ENCODE measurements around the gene RRAD.
A peak's percentile ranks its signal among the peaks of the same experiment; 100 is the strongest.

Gene RRAD

GRCh38 chr16:66930189-66930588 lies 4.9 kb upstream of the RRAD start:
- Histone ChIP-seq H3K9me3 (ENCODE audit: insufficient read depth, low read length) (no peaks in the 10 kb centered on the region), H3K4me1 (ENCODE audit: insufficient read depth, insufficient read length) (peaks cover 27% of the 10 kb centered on the region), H3K9ac (ENCODE audit: insufficient read length, low read depth) (no peak overlapping the region), H3K4me3 (ENCODE audit: insufficient read length, low read depth) (no peak overlapping the region), H3K36me3 (ENCODE audit: insufficient read depth, insufficient read length, low read length) (peaks cover 15% of the 10 kb centered on the region), H3K27me3 (ENCODE audit: insufficient read depth, insufficient read length) (peaks cover 23% of the 10 kb centered on the region)
- no peak for DNase-seq (ENCODE audit: low read depth, low spot score)
- TF ChIP-seq YY1 (IDR thresholded peaks at IDR 0.05; ENCODE audit: insufficient read depth, insufficient read length) (no peak), SUZ12 (IDR thresholded peaks at IDR 0.05; ENCODE audit: extremely low read depth, insufficient read depth, insufficient read length) (no peak), ZNF274 (IDR thresholded peaks at IDR 0.05; ENCODE audit: low read depth, low read length) (no peak)

GRCh38 chr16:66928702-66929388 lies 3.5 kb upstream of the RRAD start:
- H3K4me1 ChIP-seq (ENCODE audit: insufficient read depth, insufficient read length) = peaks cover 25% of the 10 kb centered on the region
- H3K36me3 ChIP-seq (ENCODE audit: insufficient read depth, insufficient read length, low read length) = peaks cover 17% of the 10 kb centered on the region
- H3K9me3 ChIP-seq (ENCODE audit: insufficient read depth, low read length) = no peaks in the 10 kb centered on the region
- TF ChIP-seq ZNF274 (IDR thresholded peaks at IDR 0.05; ENCODE audit: low read depth, low read length) = no peak
- TF ChIP-seq SUZ12 (IDR thresholded peaks at IDR 0.05; ENCODE audit: extremely low read depth, insufficient read depth, insufficient read length) = no peak
- no peak for TF ChIP-seq YY1 (IDR thresholded peaks at IDR 0.05; ENCODE audit: insufficient read depth, insufficient read length)
- no peak for DNase-seq (ENCODE audit: low read depth, low spot score)
- H3K9ac ChIP-seq (ENCODE audit: insufficient read length, low read depth) = no peak overlapping the region
- H3K4me3 ChIP-seq (ENCODE audit: insufficient read length, low read depth) = no peak overlapping the region
- peaks cover 36% of the 10 kb centered on the region for H3K27me3 ChIP-seq (ENCODE audit: insufficient read depth, insufficient read length)

GRCh38 chr16:66927918-66928649 lies 2.7 kb upstream of the RRAD start:
- peaks cover 43% of the 10 kb centered on the region for H3K27me3 ChIP-seq (ENCODE audit: insufficient read depth, insufficient read length)

GRCh38 chr16:66926961-66927436 lies 1.7 kb upstream of the RRAD start:
- Histone ChIP-seq H3K27me3 (ENCODE audit: insufficient read depth, insufficient read length) (peaks cover 46% of the 10 kb centered on the region), H3K36me3 (ENCODE audit: insufficient read depth, insufficient read length, low read length) (peaks cover 18% of the 10 kb centered on the region), H3K4me3 (ENCODE audit: insufficient read length, low read depth) (no peak overlapping the region), H3K4me1 (ENCODE audit: insufficient read depth, insufficient read length) (peaks cover 24% of the 10 kb centered on the region), H3K9me3 (ENCODE audit: insufficient read depth, low read length) (no peaks in the 10 kb centered on the region), H3K9ac (ENCODE audit: insufficient read length, low read depth) (no peak overlapping the region)
- peak; percentile 35 for DNase-seq (ENCODE audit: low read depth, low spot score)
- TF ChIP-seq SUZ12 (IDR thresholded peaks at IDR 0.05; ENCODE audit: extremely low read depth, insufficient read depth, insufficient read length) (no peak), ZNF274 (IDR thresholded peaks at IDR 0.05; ENCODE audit: low read depth, low read length) (no peak), YY1 (IDR thresholded peaks at IDR 0.05; ENCODE audit: insufficient read depth, insufficient read length) (no peak)

More at GRCh38 chr16:66927918-66928649, 2.7 kb upstream of the RRAD start:
- Histone ChIP-seq H3K4me1 (ENCODE audit: insufficient read depth, insufficient read length) (peaks cover 23% of the 10 kb centered on the region), H3K9ac (ENCODE audit: insufficient read length, low read depth) (no peak overlapping the region), H3K9me3 (ENCODE audit: insufficient read depth, low read length) (no peaks in the 10 kb centered on the region), H3K4me3 (ENCODE audit: insufficient read length, low read depth) (no peak overlapping the region), H3K36me3 (ENCODE audit: insufficient read depth, insufficient read length, low read length) (peaks cover 23% of the 10 kb centered on the region)
- DNase-seq (ENCODE audit: low read depth, low spot score) = no peak
- no peak for TF ChIP-seq ZNF274 (IDR thresholded peaks at IDR 0.05; ENCODE audit: low read depth, low read length)
- no peak for TF ChIP-seq SUZ12 (IDR thresholded peaks at IDR 0.05; ENCODE audit: extremely low read depth, insufficient read depth, insufficient read length)
- TF ChIP-seq YY1 (IDR thresholded peaks at IDR 0.05; ENCODE audit: insufficient read depth, insufficient read length) = no peak

- Histone ChIP-seq H3K9ac (ENCODE audit: insufficient read length, low read depth) (no peak overlapping the region), H3K9me3 (ENCODE audit: insufficient read depth, low read length) (no peaks in the 10 kb centered on the region), H3K4me3 (ENCODE audit: insufficient read length, low read depth) (no peak overlapping the region), H3K27me3 (ENCODE audit: insufficient read depth, insufficient read length) (peaks cover 46% of the 10 kb centered on the region), H3K36me3 (ENCODE audit: insufficient read depth, insufficient read length, low read length) (peaks cover 18% of the 10 kb centered on the region), H3K4me1 (ENCODE audit: insufficient read depth, insufficient read length) (peaks cover 27% of the 10 kb centered on the region)
- TF ChIP-seq YY1 (IDR thresholded peaks at IDR 0.05; ENCODE audit: insufficient read depth, insufficient read length) = no peak
- TF ChIP-seq SUZ12 (IDR thresholded peaks at IDR 0.05; ENCODE audit: extremely low read depth, insufficient read depth, insufficient read length) = no peak
- TF ChIP-seq ZNF274 (IDR thresholded peaks at IDR 0.05; ENCODE audit: low read depth, low read length) = no peak
- no peak for DNase-seq (ENCODE audit: low read depth, low spot score)
These were observed 1.0 kb upstream of the RRAD start for GRCh38 chr16:66926171-66926947.

GRCh38 chr16:66924527-66925321 lies 611 bp downstream of the RRAD start:
- H3K4me3 ChIP-seq (ENCODE audit: insufficient read length, low read depth) = peak overlapping the region; percentile 53

More at GRCh38 chr16:66924527-66925321, 611 bp downstream of the RRAD start:
- Histone ChIP-seq H3K27me3 (ENCODE audit: insufficient read depth, insufficient read length) (peaks cover 50% of the 10 kb centered on the region), H3K36me3 (ENCODE audit: insufficient read depth, insufficient read length, low read length) (peaks cover 16% of the 10 kb centered on the region), H3K4me1 (ENCODE audit: insufficient read depth, insufficient read length) (peaks cover 33% of the 10 kb centered on the region), H3K9me3 (ENCODE audit: insufficient read depth, low read length) (no peaks in the 10 kb centered on the region), H3K9ac (ENCODE audit: insufficient read length, low read depth) (peak overlapping the region; percentile 54)
- no peak for TF ChIP-seq SUZ12 (IDR thresholded peaks at IDR 0.05; ENCODE audit: extremely low read depth, insufficient read depth, insufficient read length)
- no peak for TF ChIP-seq ZNF274 (IDR thresholded peaks at IDR 0.05; ENCODE audit: low read depth, low read length)
- TF ChIP-seq YY1 (IDR thresholded peaks at IDR 0.05; ENCODE audit: insufficient read depth, insufficient read length) = no peak
- DNase-seq (ENCODE audit: low read depth, low spot score) = no peak
